ENCODE results near the gene TTC27.

TTC27 gene

GRCh38 chr2:32743480-32744236 is 115.8 kb downstream of the TTC27 start:
- no peak for TF ChIP-seq ZFX (IDR thresholded peaks at IDR 0.05; ENCODE audit: borderline replicate concordance)
- no peak for TF ChIP-seq CTCF (IDR thresholded peaks at IDR 0.05)
- H3K27ac ChIP-seq, result no peak overlapping the region

GRCh38 chr2:32745191-32745590 is 117.3 kb downstream of the TTC27 start:
- H3K27ac ChIP-seq, result no peak overlapping the region
- TF ChIP-seq ZFX (IDR thresholded peaks at IDR 0.05; ENCODE audit: borderline replicate concordance), result no peak
- TF ChIP-seq CTCF (IDR thresholded peaks at IDR 0.05), result no peak

- H3K27ac ChIP-seq, result no peak overlapping the region
- TF ChIP-seq ZFX (IDR thresholded peaks at IDR 0.05; ENCODE audit: borderline replicate concordance) (no peak), CTCF (IDR thresholded peaks at IDR 0.05) (no peak)
Observed at GRCh38 chr2:32745675-32746074, 117.8 kb downstream of the TTC27 start.

GRCh38 chr2:32746669-32747068 is 118.8 kb downstream of the TTC27 start:
- TF ChIP-seq ZFX (IDR thresholded peaks at IDR 0.05; ENCODE audit: borderline replicate concordance), result no peak
- no peak for TF ChIP-seq CTCF (IDR thresholded peaks at IDR 0.05)
- no peak overlapping the region for H3K27ac ChIP-seq

GRCh38 chr2:32748158-32748557 is 120.3 kb downstream of the TTC27 start:
- TF ChIP-seq CTCF (IDR thresholded peaks at IDR 0.05), result no peak
- TF ChIP-seq ZFX (IDR thresholded peaks at IDR 0.05; ENCODE audit: borderline replicate concordance), result no peak
- H3K27ac ChIP-seq, result no peak overlapping the region

GRCh38 chr2:32750880-32751279 is 123.0 kb downstream of the TTC27 start:
- no peak overlapping the region for H3K27ac ChIP-seq
- no peak for TF ChIP-seq CTCF (IDR thresholded peaks at IDR 0.05)
- no peak for TF ChIP-seq ZFX (IDR thresholded peaks at IDR 0.05; ENCODE audit: borderline replicate concordance)

GRCh38 chr2:32752205-32752604 is 124.4 kb downstream of the TTC27 start:
- no peak overlapping the region for H3K27ac ChIP-seq
- TF ChIP-seq ZFX (IDR thresholded peaks at IDR 0.05; ENCODE audit: borderline replicate concordance), result no peak
- no peak for TF ChIP-seq CTCF (IDR thresholded peaks at IDR 0.05)

Measured in 22Rv1 (cell line).